SH-SY5Y (cell line): Measurements from ENCODE around the gene EPS15.

ENCODE experiments used
- GATA2 ChIP-seq: IDR thresholded peaks from 2 replicates; pipeline ENCODE4 v1.6.1; 2011; ENCODE audit warnings: mild to moderate bottlenecking, low read depth, low read length
- GATA3 ChIP-seq: IDR thresholded peaks from 2 replicates; pipeline ENCODE4 v1.6.1; 2011; ENCODE audit warnings: low read depth, mild to moderate bottlenecking, low read length, moderate library complexity

DNA sequence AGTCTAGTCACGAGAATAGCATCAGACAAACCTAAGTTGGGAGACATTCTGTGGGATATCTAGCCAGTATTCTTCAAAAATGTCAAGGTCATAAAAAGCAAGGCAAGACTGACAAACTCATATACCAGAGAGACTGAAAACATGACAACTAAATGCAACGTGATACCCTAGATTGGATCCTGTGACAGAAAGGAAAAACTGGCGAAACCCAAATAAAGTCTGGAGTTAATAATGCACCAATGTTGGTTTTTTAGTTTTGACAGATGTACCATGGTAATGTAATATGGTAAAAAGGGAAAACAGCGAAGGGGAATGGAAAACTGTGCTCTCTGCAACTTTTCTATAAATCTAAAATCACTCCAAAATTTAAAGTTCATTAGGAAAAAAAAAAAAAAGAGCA lies 64.5 kb downstream of the EPS15 start:
- no peak for TF ChIP-seq GATA2
- TF ChIP-seq GATA3 = no peak
